Neuronal stem cell (in vitro differentiated cells): ENCODE measurements around the gene STMN1.
A peak's percentile ranks its signal among the peaks of the same experiment; 100 is the strongest.

Experiments used
- DNase-seq: peaks from one replicate; pipeline ENCODE4 v3.0.0-alpha.2; 2013; ENCODE audit warnings: low spot score
- H2AFZ ChIP-seq: one replicate; pipeline ENCODE4 v1.6.1; 2013; ENCODE audit warnings: mild to moderate bottlenecking, low read length, inconsistent platforms
- H2AK5ac ChIP-seq: 2 replicates; pipeline ENCODE4 v1.6.1; 2013; ENCODE audit warnings: low read depth, mild to moderate bottlenecking, inconsistent platforms, low read length, moderate library complexity, mixed read lengths
- H2BK120ac ChIP-seq: 2 replicates; pipeline ENCODE4 v1.6.1; 2013; ENCODE audit warnings: low read depth, mild to moderate bottlenecking, inconsistent platforms, low read length, moderate library complexity, mixed read lengths
- H2BK12ac ChIP-seq: one replicate; pipeline ENCODE4 v1.6.1; 2013; ENCODE audit warnings: low read length, inconsistent platforms
- H2BK15ac ChIP-seq: 2 replicates; pipeline ENCODE4 v1.6.1; 2013; ENCODE audit warnings: mild to moderate bottlenecking, low read length, inconsistent platforms, mixed read lengths
- H2BK5ac ChIP-seq: one replicate; pipeline ENCODE4 v1.6.1; 2013; ENCODE audit warnings: inconsistent platforms, mild to moderate bottlenecking, low read length, moderate library complexity
- H3K14ac ChIP-seq: one replicate; pipeline ENCODE4 v1.6.1; 2013; ENCODE audit warnings: low read length, inconsistent platforms
- H3K18ac ChIP-seq: 2 replicates; pipeline ENCODE4 v1.6.1; 2013; ENCODE audit warnings: low read length, inconsistent platforms
- H3K23ac ChIP-seq: 2 replicates; pipeline ENCODE4 v1.6.1; 2013; ENCODE audit warnings: low read depth, mild to moderate bottlenecking, mixed read lengths, low read length, inconsistent platforms; ENCODE audit not compliant: poor library complexity
- H3K27ac ChIP-seq: replicated peaks from 3 replicates; pipeline ENCODE4 v1.5.1; 2013; ENCODE audit warnings: low read length, inconsistent platforms
- H3K27me3 ChIP-seq, 3 experiments: 2 replicates each; pipeline ENCODE4 v1.6.1; 2013; ENCODE audit warnings: low read length in 3 of 3, mild to moderate bottlenecking in 2 of 3, inconsistent platforms in 1 of 3, low read depth in 1 of 3, mixed read lengths in 1 of 3, moderate library complexity in 1 of 3; ENCODE audit not compliant: control insufficient read depth in 3 of 3, insufficient read depth in 3 of 3
- H3K36me3 ChIP-seq, 2 donors: replicated peaks in 1 of 2; 2 replicates each; pipeline ENCODE4 v1.6.1; 2013; ENCODE audit warnings: low read length in 2 of 2; ENCODE audit not compliant: control insufficient read depth in 2 of 2, insufficient read depth in 2 of 2
- H3K4ac ChIP-seq: 2 replicates; pipeline ENCODE4 v1.6.1; 2013; ENCODE audit warnings: inconsistent platforms, mild to moderate bottlenecking, low read length, moderate library complexity
- H3K4me1 ChIP-seq, 2 donors: 1 replicate in 1 of 2; 2 replicates in 1 of 2; pipeline ENCODE4 v1.6.1; 2013; ENCODE audit warnings: low read length in 2 of 2, low read depth in 1 of 2; ENCODE audit not compliant: control insufficient read depth in 2 of 2, insufficient read depth in 1 of 2
- H3K4me2 ChIP-seq: one replicate; pipeline ENCODE4 v1.6.1; 2013; ENCODE audit warnings: mild to moderate bottlenecking, low read length, inconsistent platforms; ENCODE audit not compliant: insufficient read depth, poor library complexity, severe bottlenecking
- H3K4me3 ChIP-seq, 2 donors: 2 replicates each; pipeline ENCODE4 v1.5.1; 2013; ENCODE audit warnings: low read length in 2 of 2, mild to moderate bottlenecking in 2 of 2, inconsistent platforms in 1 of 2, moderate library complexity in 1 of 2
- H3K79me1 ChIP-seq: one replicate; pipeline ENCODE4 v1.6.1; 2013; ENCODE audit warnings: low read depth, mild to moderate bottlenecking, inconsistent platforms, low read length, moderate library complexity
- H3K9ac ChIP-seq: one replicate; pipeline ENCODE4 v1.6.1; 2013; ENCODE audit warnings: mild to moderate bottlenecking, low read depth, low read length, inconsistent platforms; ENCODE audit not compliant: poor library complexity
- H3K9me3 ChIP-seq, 2 donors: replicated peaks in 1 of 2; 2 replicates each; pipeline versions ENCODE3 to v1.6.1; 2013; ENCODE audit warnings: low read length in 2 of 2, mild to moderate bottlenecking in 2 of 2, inconsistent platforms in 1 of 2, low read depth in 1 of 2, mixed read lengths in 1 of 2, moderate library complexity in 1 of 2; ENCODE audit not compliant: control insufficient read depth in 2 of 2, insufficient read depth in 1 of 2
- H4K8ac ChIP-seq: one replicate; pipeline ENCODE4 v1.6.1; 2013; ENCODE audit warnings: low read depth, mild to moderate bottlenecking, inconsistent platforms, low read length, moderate library complexity
- H4K91ac ChIP-seq: one replicate; pipeline ENCODE4 v1.6.1; 2013; ENCODE audit warnings: low read length, low read depth, mild to moderate bottlenecking, inconsistent platforms; ENCODE audit not compliant: poor library complexity
- WGBS, 2 donors: extraction: QIAGEN DNeasy Blood & Tissue Kit; methylation state at CpG; one replicate each; pipeline ENCODE4 v1.1.7; 2013; ENCODE audit warnings: missing lambda C conversion rate in 2 of 2, mixed read lengths in 1 of 2; ENCODE audit not compliant: insufficient read length in 2 of 2, insufficient replicate concordance in 1 of 2; ENCODE audit errors: extremely low coverage in 2 of 2; 5-methylcytosine and 5-hydroxymethylcytosine counted together

STMN1 gene

DNA sequence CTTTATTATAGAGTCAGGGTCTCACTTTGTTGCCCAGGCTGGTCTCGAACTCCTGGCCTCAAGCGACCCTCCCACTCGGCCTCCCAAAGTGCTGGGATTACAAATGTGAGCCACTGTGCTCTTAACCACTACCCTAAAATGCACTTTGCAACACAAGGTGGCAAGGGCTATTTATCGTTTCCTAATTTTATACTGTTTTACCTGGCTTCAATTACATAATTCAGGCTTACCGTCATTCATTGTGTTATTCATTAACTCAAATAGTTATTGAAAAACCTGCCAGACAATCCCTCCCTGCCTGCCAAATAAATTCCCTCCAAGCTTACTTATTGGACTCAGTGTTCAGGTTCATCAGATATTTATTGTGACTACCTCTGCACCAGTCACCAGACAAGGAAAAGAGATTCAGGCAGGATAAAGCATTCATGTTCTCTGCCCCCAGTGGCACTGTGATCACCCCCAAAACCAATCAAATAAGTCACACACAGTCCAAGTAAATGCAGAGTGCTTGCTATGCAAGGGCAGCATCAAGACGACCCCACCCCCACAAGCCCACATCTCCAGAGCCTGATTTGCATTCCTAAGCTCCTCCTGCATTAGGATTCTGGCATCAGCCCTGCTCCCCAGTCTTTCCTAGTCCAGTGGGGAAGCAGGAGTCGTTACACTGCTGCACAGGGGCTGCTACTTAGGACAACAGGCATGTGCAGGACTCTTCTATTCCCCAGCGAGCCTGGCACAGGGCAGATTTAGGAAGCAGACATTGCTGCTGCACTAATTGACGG is 38.8 kb downstream of the STMN1 start:
- no peak overlapping the region for H2BK5ac ChIP-seq
- H3K79me1 ChIP-seq = no peaks in the 10 kb centered on the region
- no peak for DNase-seq
- no peak overlapping the region for H3K9ac ChIP-seq
- H3K27me3 ChIP-seq = no peaks in the 10 kb centered on the region
- peaks cover 2 to 17% of the 10 kb centered on the region in 2 donors for H3K36me3 ChIP-seq
- H2BK15ac ChIP-seq = no peak overlapping the region
- no peaks in the 10 kb centered on the region for H3K9me3 ChIP-seq
- H3K23ac ChIP-seq = no peak overlapping the region
- H2AFZ ChIP-seq = no peak overlapping the region
- no peak overlapping the region for H4K8ac ChIP-seq
- peaks cover 15 to 16% of the 10 kb centered on the region in 2 donors for H3K4me1 ChIP-seq
- H3K4ac ChIP-seq = no peak overlapping the region
- no peak overlapping the region for H3K14ac ChIP-seq
- no CpG with 5 or more reads among the region's 9 CpGs for WGBS, 2 donors
- no peak overlapping the region for H3K27ac ChIP-seq
- H2AK5ac ChIP-seq = peak overlapping the region; percentile 22
- H2BK120ac ChIP-seq = peak overlapping the region; percentile 11
- H3K4me3 ChIP-seq = no peak overlapping the region
- H3K4me2 ChIP-seq = no peak overlapping the region
- H3K18ac ChIP-seq = peak overlapping the region; percentile 55
- peak overlapping the region; percentile 23 for H2BK12ac ChIP-seq
- H4K91ac ChIP-seq = no peak overlapping the region

DNA sequence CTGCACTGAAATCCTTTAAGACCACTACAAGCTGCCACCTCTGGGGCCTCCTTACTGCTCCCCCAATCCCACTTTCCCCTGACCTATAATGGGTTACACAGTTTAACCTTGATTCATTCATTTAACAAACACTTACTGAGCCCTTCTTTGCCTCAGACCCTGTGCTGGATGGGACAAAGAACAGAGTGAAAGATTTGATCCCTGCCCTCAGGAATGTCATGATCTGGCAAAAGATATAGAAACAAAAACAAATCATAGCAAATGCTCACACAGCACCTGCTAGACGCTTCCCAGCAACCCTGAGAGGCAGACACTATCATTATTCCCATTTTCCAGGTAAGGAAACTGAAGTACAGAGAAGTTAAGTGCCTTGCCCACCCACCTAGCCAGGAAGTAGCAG is 39.9 kb downstream of the STMN1 start:
- H3K4ac ChIP-seq = no peak overlapping the region
- H3K4me3 ChIP-seq = no peak overlapping the region
- H3K27ac ChIP-seq = no peak overlapping the region
- no peak overlapping the region for H4K8ac ChIP-seq
- no peak overlapping the region for H3K23ac ChIP-seq
- H3K36me3 ChIP-seq = peaks cover 2 to 15% of the 10 kb centered on the region in 2 donors
- no peak overlapping the region for H2BK15ac ChIP-seq
- H3K4me1 ChIP-seq = peaks cover 11 to 16% of the 10 kb centered on the region in 2 donors
- H3K79me1 ChIP-seq = no peaks in the 10 kb centered on the region
- no peak overlapping the region for H3K4me2 ChIP-seq
- H3K27me3 ChIP-seq = no peaks in the 10 kb centered on the region
- no peak overlapping the region for H2BK12ac ChIP-seq
- no peak overlapping the region for H2BK120ac ChIP-seq
- no peak overlapping the region for H4K91ac ChIP-seq
- no CpG with 5 or more reads among the region's 1 CpG for whole genome bisulfite sequencing, 2 donors
- H2AFZ ChIP-seq = no peak overlapping the region
- no peaks in the 10 kb centered on the region for H3K9me3 ChIP-seq
- no peak for DNase-seq
- H3K18ac ChIP-seq = no peak overlapping the region
- H2BK5ac ChIP-seq = no peak overlapping the region
- no peak overlapping the region for H3K14ac ChIP-seq
- H3K9ac ChIP-seq = no peak overlapping the region
- no peak overlapping the region for H2AK5ac ChIP-seq

DNA sequence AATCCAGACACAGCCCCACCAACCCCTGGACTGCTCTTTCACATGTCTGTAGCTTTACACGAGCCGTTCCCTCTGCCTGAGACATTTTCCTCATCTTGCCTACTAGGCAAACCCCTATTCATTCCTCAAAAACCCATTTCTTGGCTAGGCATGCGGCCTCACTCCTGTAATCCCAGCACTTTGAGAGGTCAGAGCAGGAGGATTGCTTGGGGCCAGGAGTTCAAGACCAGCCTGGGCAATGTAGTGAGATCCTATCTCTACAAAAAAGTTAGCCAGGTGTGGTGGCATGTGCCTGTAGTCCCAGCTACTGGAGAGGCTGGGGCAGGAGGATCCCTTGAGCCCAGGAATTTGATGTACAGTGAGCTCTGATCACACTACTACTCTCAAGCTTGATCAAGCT is 41.8 kb downstream of the STMN1 start:
- Histone ChIP-seq H2BK5ac (peak overlapping the region; percentile 48), H3K4me3 (no peak overlapping the region), H3K27me3 (no peaks in the 10 kb centered on the region), H3K36me3 (peaks cover 2 to 15% of the 10 kb centered on the region in 2 donors), H3K14ac (no peak overlapping the region), H3K9me3 (no peaks in the 10 kb centered on the region), H2BK15ac (no peak overlapping the region), H2AK5ac (no peak overlapping the region), H3K9ac (no peak overlapping the region), H3K79me1 (no peaks in the 10 kb centered on the region), H3K4ac (no peak overlapping the region), H3K4me1 (peaks cover 5 to 10% of the 10 kb centered on the region in 2 donors), H3K18ac (no peak overlapping the region), H2AFZ (no peak overlapping the region), H3K4me2 (no peak overlapping the region), H2BK12ac (no peak overlapping the region), H4K8ac (no peak overlapping the region), H3K23ac (no peak overlapping the region), H4K91ac (no peak overlapping the region), H3K27ac (no peak overlapping the region), H2BK120ac (peak overlapping the region; percentile 40)
- no CpG with 5 or more reads among the region's 3 CpGs for WGBS, 2 donors
- no peak for DNase-seq

DNA sequence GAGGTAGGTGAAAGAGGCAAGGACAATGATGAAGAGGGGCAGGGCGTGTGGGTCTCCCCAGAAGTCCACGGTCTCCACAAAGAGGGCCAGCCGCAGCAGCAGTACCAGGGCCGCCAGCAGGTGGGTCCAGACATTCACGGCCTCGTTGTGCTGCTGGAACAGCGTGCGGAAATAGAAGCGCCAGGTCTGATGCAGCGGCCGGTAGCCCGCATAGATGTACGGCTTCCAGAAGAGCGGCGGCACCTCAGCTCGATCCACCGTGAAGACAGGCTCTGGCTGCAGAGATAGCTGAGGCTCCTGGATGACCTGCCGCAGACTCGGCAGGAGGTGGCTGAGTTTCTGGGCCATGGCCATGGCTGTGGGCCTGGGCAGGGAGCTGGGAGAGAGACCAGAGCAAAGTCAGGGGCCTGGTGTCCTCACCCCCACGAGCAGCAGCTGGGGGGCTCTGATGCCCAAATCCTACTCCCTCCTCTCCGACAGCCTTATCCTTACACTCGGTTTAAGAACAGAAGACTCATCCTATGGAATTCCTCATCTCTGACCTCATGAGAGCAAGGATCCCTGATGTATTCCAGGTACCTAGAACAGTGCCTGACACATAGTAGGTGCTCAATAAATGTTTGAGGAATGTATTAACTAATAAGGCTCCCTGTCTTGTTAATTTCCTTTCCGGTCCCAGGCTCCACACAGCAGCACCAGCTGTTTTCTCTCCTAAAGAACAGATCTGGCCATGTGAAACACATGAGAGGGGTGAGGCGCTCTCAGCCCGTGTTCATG is 42.5 kb downstream of the STMN1 start:
- WGBS, 2 donors = no CpG with 5 or more reads among the region's 25 CpGs

More for the DNA sequence above, 42.5 kb downstream of the STMN1 start:
- Histone ChIP-seq H3K9ac (no peak overlapping the region), H3K18ac (no peak overlapping the region), H3K27me3 (no peaks in the 10 kb centered on the region), H2BK120ac (peak overlapping the region; percentile 40), H2AFZ (no peak overlapping the region), H2BK15ac (no peak overlapping the region), H3K23ac (peak overlapping the region; percentile 16), H3K36me3 (peaks cover 2 to 15% of the 10 kb centered on the region in 2 donors), H2BK5ac (peak overlapping the region; percentile 48), H3K14ac (no peak overlapping the region), H2BK12ac (no peak overlapping the region), H3K27ac (no peak overlapping the region), H3K4ac (no peak overlapping the region), H3K4me1 (peaks cover 5 to 12% of the 10 kb centered on the region in 2 donors), H4K8ac (no peak overlapping the region), H3K4me2 (no peak overlapping the region), H4K91ac (no peak overlapping the region), H2AK5ac (no peak overlapping the region), H3K4me3 (no peak overlapping the region), H3K79me1 (no peaks in the 10 kb centered on the region), H3K9me3 (no peaks in the 10 kb centered on the region)
- no peak for DNase-seq
